NB4 (cell line): Measurements from ENCODE around the gene POMGNT2.

Source experiments
- CTCF ChIP-seq: IDR thresholded peaks from one replicate; pipeline ENCODE4 v1.5.1; 2012; ENCODE audit warnings: low read depth, low read length
- MYC ChIP-seq: IDR thresholded peaks from 2 replicates; pipeline ENCODE4 v1.6.1; 2011; ENCODE audit warnings: low read depth, low read length
- POLR2A ChIP-seq: IDR thresholded peaks from 2 replicates; pipeline ENCODE4 v1.6.1; 2011; ENCODE audit warnings: mild to moderate bottlenecking; ENCODE audit not compliant: insufficient read length; ENCODE audit errors: extremely low read depth

DNA sequence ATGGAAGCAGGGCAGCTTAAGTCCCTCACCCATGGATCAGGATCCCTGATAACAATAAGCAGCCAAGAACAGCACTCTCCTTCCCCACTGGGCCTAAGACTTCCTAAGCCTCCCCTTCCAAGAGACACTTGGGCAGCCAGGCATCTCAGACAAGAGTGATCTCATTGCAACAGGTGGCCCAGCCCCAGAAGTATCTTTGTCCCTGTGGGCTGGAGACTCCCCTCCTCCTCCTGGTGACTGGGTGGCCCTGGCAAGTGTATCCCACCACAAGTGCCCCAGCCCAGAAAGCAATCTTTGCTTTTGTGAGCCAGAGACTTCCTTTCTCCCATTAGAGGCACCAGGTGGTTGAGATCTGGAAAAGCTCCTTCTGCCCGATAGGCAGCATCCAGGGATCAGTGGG is 40.7 kb upstream of the POMGNT2 start:
- TF ChIP-seq MYC (no peak), CTCF (no peak), POLR2A (no peak)
